HuH-7 (cell line): Measurements from ENCODE around the gene DES.

Source experiments
- DNase-seq: peaks from one replicate; pipeline ENCODE4 v3.0.0; 2011; ENCODE audit warnings: low spot score

DES gene

GRCh38 chr2:219472629-219473187 is 54.5 kb downstream of the DES start:
- DNase-seq = no peak

GRCh38 chr2:219473511-219473910 is 55.3 kb downstream of the DES start:
- DNase-seq = no peak

- no peak for DNase-seq
Measured at GRCh38 chr2:219474285-219475060, 56.3 kb downstream of the DES start.

GRCh38 chr2:219475278-219475677 is 57.1 kb downstream of the DES start:
- no peak for DNase-seq

- DNase-seq = peak; percentile 95
Measured at GRCh38 chr2:219475697-219476651, 57.8 kb downstream of the DES start.
